Measurements from ENCODE around the gene ARHGAP15. TPM values are rescaled to one million over a fixed set of nuclear protein-coding genes. Genes with fewer than 3 reads are reported as not detected.

The ARHGAP15 gene
- total RNA-seq, 1 donor from 2014 or later = 0.51 TPM

GRCh38 chr2:143768991-143769390 lies 639.8 kb downstream of the ARHGAP15 start:
- Mint-ChIP-seq H3K27ac (no peak overlapping the region), H3K4me3 (no peak overlapping the region), H3K36me3 (no peaks in the 10 kb centered on the region), H3K27me3 (ENCODE audit: low read depth) (no peaks in the 10 kb centered on the region), H3K4me1 (peaks cover 1% of the 10 kb centered on the region), H3K9me3 (no peaks in the 10 kb centered on the region)
- DNase-seq (ENCODE audit: low spot score in 2 of 2, unreplicated experiment in 2 of 2) = no peak
- TF ChIP-seq CTCF (IDR thresholded peaks at IDR 0.05; ENCODE audit: unreplicated experiment) = no peak

GRCh38 chr2:143771939-143772338 lies 642.7 kb downstream of the ARHGAP15 start:
- H3K4me1 Mint-ChIP-seq = peaks cover 12% of the 10 kb centered on the region
- no peak overlapping the region for H3K4me3 Mint-ChIP-seq
- no peak overlapping the region for H3K27ac Mint-ChIP-seq
- no peaks in the 10 kb centered on the region for H3K9me3 Mint-ChIP-seq
- no peaks in the 10 kb centered on the region for H3K36me3 Mint-ChIP-seq
- no peak for TF ChIP-seq CTCF (IDR thresholded peaks at IDR 0.05; ENCODE audit: unreplicated experiment)
- no peaks in the 10 kb centered on the region for H3K27me3 Mint-ChIP-seq (ENCODE audit: low read depth)
- no peak for DNase-seq (ENCODE audit: low spot score in 2 of 2, unreplicated experiment in 2 of 2)

GRCh38 chr2:143776526-143777297 lies 647.5 kb downstream of the ARHGAP15 start:
- peaks cover 3% of the 10 kb centered on the region for H3K9me3 Mint-ChIP-seq
- TF ChIP-seq CTCF (IDR thresholded peaks at IDR 0.05; ENCODE audit: unreplicated experiment) = no peak
- H3K27me3 Mint-ChIP-seq (ENCODE audit: low read depth) = no peaks in the 10 kb centered on the region
- H3K36me3 Mint-ChIP-seq = no peaks in the 10 kb centered on the region
- H3K4me3 Mint-ChIP-seq = no peak overlapping the region
- no peak for DNase-seq (ENCODE audit: low spot score in 2 of 2, unreplicated experiment in 2 of 2)
- H3K4me1 Mint-ChIP-seq = peaks cover 21% of the 10 kb centered on the region
- no peak overlapping the region for H3K27ac Mint-ChIP-seq

- no peak for DNase-seq (ENCODE audit: low spot score in 2 of 2, unreplicated experiment in 2 of 2)
- no peak overlapping the region for H3K27ac Mint-ChIP-seq
Measured at GRCh38 chr2:143779021-143779420, 649.8 kb downstream of the ARHGAP15 start.

GRCh38 chr2:143786026-143786765 lies 657.0 kb downstream of the ARHGAP15 start:
- TF ChIP-seq CTCF (IDR thresholded peaks at IDR 0.05; ENCODE audit: unreplicated experiment) = no peak
- Mint-ChIP-seq H3K36me3 (no peaks in the 10 kb centered on the region), H3K4me1 (no peaks in the 10 kb centered on the region), H3K9me3 (peaks cover 16% of the 10 kb centered on the region), H3K27ac (no peak overlapping the region), H3K27me3 (ENCODE audit: low read depth) (no peaks in the 10 kb centered on the region), H3K4me3 (no peak overlapping the region)
- DNase-seq (ENCODE audit: low spot score in 2 of 2, unreplicated experiment in 2 of 2) = no peak

More at GRCh38 chr2:143779021-143779420, 649.8 kb downstream of the ARHGAP15 start:
- Mint-ChIP-seq H3K9me3 (peaks cover 3% of the 10 kb centered on the region), H3K4me3 (no peak overlapping the region), H3K27me3 (ENCODE audit: low read depth) (no peaks in the 10 kb centered on the region), H3K36me3 (no peaks in the 10 kb centered on the region), H3K4me1 (peaks cover 21% of the 10 kb centered on the region)
- TF ChIP-seq CTCF (IDR thresholded peaks at IDR 0.05; ENCODE audit: unreplicated experiment) = no peak

Measured in mesothelial cell of epicardium (in vitro differentiated cells).